Stimulated activated naive CD8-positive, alpha-beta T cell treated with anti-CD3 and anti-CD28 coated beads, Interleukin-15, Interleukin-2, amounts not matched to agents 100 U/mL and 50 U/mL, for 24 hours (primary cell): ENCODE data around the gene TRAK1.

Experiments
- ATAC-seq: fragments of 150-1000 bp; cut with Tn5 transposase; one replicate; pipeline ENCODE4 v1.10.0; 2021
- DNase-seq: peaks from one replicate; pipeline ENCODE4 v3.0.0; 2021

TRAK1 gene

GRCh38 chr3:42157540-42158538, 66.7 kb downstream of the TRAK1 start:
- ATAC-seq (peak; percentile 59), DNase-seq (no peak)

GRCh38 chr3:42159147-42159546, 68.0 kb downstream of the TRAK1 start:
- DNase-seq (no peak), ATAC-seq (no peak)

- ATAC-seq (peak; percentile 55), DNase-seq (peak; percentile 32)
Observed at GRCh38 chr3:42159706-42160472, 68.7 kb downstream of the TRAK1 start.

GRCh38 chr3:42161050-42161935, 70.1 kb downstream of the TRAK1 start:
- DNase-seq, result no peak
- ATAC-seq, result no peak

GRCh38 chr3:42162462-42162861, 71.3 kb downstream of the TRAK1 start:
- no peak for ATAC-seq
- no peak for DNase-seq

GRCh38 chr3:42163622-42164244, 72.6 kb downstream of the TRAK1 start:
- DNase-seq, result no peak
- no peak for ATAC-seq

GRCh38 chr3:42164656-42165055, 73.5 kb downstream of the TRAK1 start:
- DNase-seq (no peak), ATAC-seq (no peak)

GRCh38 chr3:42165211-42165610, 74.1 kb downstream of the TRAK1 start:
- ATAC-seq (no peak), DNase-seq (no peak)

GRCh38 chr3:42166214-42166613, 75.1 kb downstream of the TRAK1 start:
- no peak for ATAC-seq
- no peak for DNase-seq

GRCh38 chr3:42166662-42167300, 75.6 kb downstream of the TRAK1 start:
- ATAC-seq (no peak), DNase-seq (no peak)

GRCh38 chr3:42169579-42170120, 78.5 kb downstream of the TRAK1 start:
- DNase-seq (no peak), ATAC-seq (no peak)

GRCh38 chr3:42172047-42172654, 81.0 kb downstream of the TRAK1 start:
- ATAC-seq (no peak), DNase-seq (no peak)

- DNase-seq (no peak), ATAC-seq (no peak)
Observed at GRCh38 chr3:42173307-42173706, 82.2 kb downstream of the TRAK1 start.

GRCh38 chr3:42174679-42175385, 83.7 kb downstream of the TRAK1 start:
- ATAC-seq (no peak), DNase-seq (no peak)

- ATAC-seq, result no peak
- no peak for DNase-seq
Observed at GRCh38 chr3:42175386-42176240, 84.5 kb downstream of the TRAK1 start.

GRCh38 chr3:42176242-42177034, 85.3 kb downstream of the TRAK1 start:
- DNase-seq (no peak), ATAC-seq (no peak)

GRCh38 chr3:42177068-42177800, 86.1 kb downstream of the TRAK1 start:
- ATAC-seq, result no peak

More at GRCh38 chr3:42177068-42177800, 86.1 kb downstream of the TRAK1 start:
- DNase-seq, result no peak
